B cell (primary cell): ENCODE results near the gene MAGEA12. TPM values are rescaled to one million over a fixed set of nuclear protein-coding genes. Genes with fewer than 3 reads are reported as not detected.
"Not testable (repeated sequence)": the region's sequence is repeated elsewhere in the genome, so short reads cannot be mapped to it uniquely, and the experiment has no call there.

ENCODE experiments used
- ATAC-seq: fragments of 200-7000 bp; cut with Tn5 transposase; one replicate; pipeline ENCODE4 v1.10.0; 2021; ENCODE audit warnings: low read depth, mild to moderate bottlenecking, moderate number of reproducible peaks, moderate library complexity
- CTCF ChIA-PET: fragments of 350-600 bp; sonication (Branson Sonifier 250); formaldehyde crosslinking; loops from one replicate; lab custom pipeline; 2021; ENCODE audit warnings: antibody characterized with exemption, inconsistent platforms; lab: Charles Lee
- POLR2A ChIA-PET: fragments of 350-600 bp; sonication (Branson Sonifier 250); formaldehyde crosslinking; loops from one replicate; lab custom pipeline; 2021; ENCODE audit warnings: antibody characterized with exemption; lab: Charles Lee
- DNase-seq: peaks from one replicate; pipeline ENCODE4 v3.0.0; 2013
- H2AFZ ChIP-seq: 2 replicates; pipeline ENCODE4 v1.6.1; 2012; ENCODE audit warnings: mild to moderate bottlenecking, low read depth, low read length; ENCODE audit not compliant: insufficient read depth, poor library complexity, severe bottlenecking
- H3K27ac ChIP-seq, 2 donors: 1 replicate in 1 of 2; 2 replicates in 1 of 2; pipeline ENCODE4 v1.5.1; 2012 to 2013; ENCODE audit warnings: low read length in 2 of 2, mild to moderate bottlenecking in 2 of 2, moderate library complexity in 1 of 2
- H3K27me3 ChIP-seq, 4 experiments: fragments of 200-600 bp in 1 of 4; sonication (generic) in 1 of 4; replicated peaks in 1 of 4; 1 replicate in 2 of 4; 2 replicates in 2 of 4; pipeline versions ENCODE4 v1.6.1 to v1.7.0; 2013 to 2016; ENCODE audit warnings: low read length in 3 of 4, mild to moderate bottlenecking in 2 of 4, mixed read lengths in 1 of 4, moderate library complexity in 1 of 4; ENCODE audit not compliant: insufficient read depth in 4 of 4, control insufficient read depth in 3 of 4; ENCODE audit errors: control extremely low read depth in 1 of 4
- H3K36me3 ChIP-seq, 2 experiments: replicated peaks in 1 of 2; 1 replicate in 1 of 2; 2 replicates in 1 of 2; pipeline versions ENCODE4 v1.6.1 to v1.7.1; 2013; ENCODE audit warnings: low read length in 1 of 2; ENCODE audit not compliant: insufficient read depth in 2 of 2, control insufficient read depth in 1 of 2; ENCODE audit errors: control extremely low read depth in 1 of 2, extremely low read depth in 1 of 2
- H3K4me1 ChIP-seq, 2 donors: fragments of 200-600 bp in 1 of 2; sonication (generic) in 1 of 2; 1 replicate in 1 of 2; 2 replicates in 1 of 2; pipeline versions ENCODE4 v1.5.1 to v1.6.1; 2013 to 2017; ENCODE audit warnings: low read length in 2 of 2; ENCODE audit not compliant: control insufficient read depth in 2 of 2, insufficient read depth in 2 of 2
- H3K4me2 ChIP-seq: replicated peaks from 2 replicates; pipeline ENCODE3; 2012; ENCODE audit warnings: mild to moderate bottlenecking, low read depth, low read length; ENCODE audit not compliant: poor library complexity, severe bottlenecking
- H3K4me3 ChIP-seq, 5 experiments: fragments of 200-600 bp in 1 of 5; sonication (generic) in 1 of 5; 1 replicate in 3 of 5; 2 replicates in 2 of 5; pipeline versions ENCODE4 v1.5.1 to v1.7.0; 2011 to 2016; ENCODE audit warnings: low read length in 4 of 5, mild to moderate bottlenecking in 4 of 5, low read depth in 2 of 5, control low read depth in 1 of 5, moderate library complexity in 1 of 5; ENCODE audit not compliant: insufficient read depth in 1 of 5; ENCODE audit errors: control extremely low read depth in 1 of 5, extremely low read depth in 1 of 5
- H3K79me2 ChIP-seq: fragments of 200-600 bp; sonication (generic); one replicate; pipeline ENCODE4 v1.6.0; 2016; ENCODE audit warnings: low read length; ENCODE audit not compliant: control insufficient read depth, insufficient read depth
- H3K9ac ChIP-seq: fragments of 200-600 bp; sonication (generic); 2 replicates; pipeline ENCODE4 v1.6.1; 2017; ENCODE audit warnings: mild to moderate bottlenecking, low read length, moderate library complexity
- H3K9me3 ChIP-seq, 3 donors: one replicate each; pipeline versions ENCODE4 v1.6.1 to v1.7.1; 2013; ENCODE audit warnings: low read length in 2 of 3; ENCODE audit not compliant: control insufficient read depth in 2 of 3, insufficient read depth in 1 of 3; ENCODE audit errors: control extremely low read depth in 1 of 3
- H4K20me1 ChIP-seq: 2 replicates; pipeline ENCODE4 v1.6.0; 2012; ENCODE audit warnings: mild to moderate bottlenecking, low read length; ENCODE audit not compliant: insufficient read depth, control insufficient read depth, poor library complexity, severe bottlenecking
- H3K27ac Mint-ChIP-seq: one replicate; pipeline ENCODE4 v1.8.0; 2021; ENCODE audit warnings: mixed read lengths
- H3K27me3 Mint-ChIP-seq: one replicate; pipeline ENCODE4 v1.8.0; 2021; ENCODE audit warnings: mixed read lengths
- H3K4me1 Mint-ChIP-seq: one replicate; pipeline ENCODE4 v1.8.0; 2021; ENCODE audit warnings: mixed read lengths
- H3K4me3 Mint-ChIP-seq: one replicate; pipeline ENCODE4 v1.8.0; 2021; ENCODE audit warnings: mixed read lengths
- H3K9me3 Mint-ChIP-seq: one replicate; pipeline ENCODE4 v1.8.0; 2022; ENCODE audit warnings: mixed read lengths; ENCODE audit not compliant: insufficient read depth
- EZH2 ChIP-seq: IDR thresholded peaks from 2 replicates; pipeline ENCODE4 v1.6.1; 2012; ENCODE audit warnings: borderline replicate concordance, low read depth, mild to moderate bottlenecking, moderate library complexity, low read length; ENCODE audit not compliant: insufficient read depth, poor library complexity, severe bottlenecking
- WGBS: methylation state at CpG from one replicate; pipeline ENCODE4 v1.1.5; 2013; ENCODE audit warnings: missing lambda C conversion rate; ENCODE audit not compliant: insufficient coverage; 5-methylcytosine and 5-hydroxymethylcytosine counted together
- intact Hi-C: fragments of 100-400 bp; cut with micrococcal nuclease; formaldehyde crosslinking; loops from one replicate; pipeline ENCODE4 v1.10.0; 2022
- polyA minus RNA-seq: library from RNA; depleted of rRNA, polyadenylated mRNA; stranded (reverse); fragments of >200 nt; gene quantifications from 2 replicates; pipeline ENCODE4 v1.2.3, GENCODE V29; 2012
- polyA plus RNA-seq: library from polyadenylated mRNA; depleted of rRNA; stranded (reverse); fragments of >200 nt; gene quantifications from 2 replicates; pipeline ENCODE4 v1.2.3, GENCODE V29; 2012
- total RNA-seq, 2 donors: library from RNA; stranded (reverse); fragments of 120-200 nt in 1 of 2; gene quantifications; 1 replicate in 1 of 2; 2 replicates in 1 of 2; pipeline versions ENCODE4 v1.2.3 to v1.2.4, GENCODE V29; 2013 to 2022
- TF ChIP-seq, protein P1 (sequence below): fragments of 200-600 bp; IDR thresholded peaks from one replicate; pipeline ENCODE4 v1.8.0; 2022; ENCODE audit warnings: antibody characterized with exemption, mild to moderate bottlenecking

Gene MAGEA12, protein sequence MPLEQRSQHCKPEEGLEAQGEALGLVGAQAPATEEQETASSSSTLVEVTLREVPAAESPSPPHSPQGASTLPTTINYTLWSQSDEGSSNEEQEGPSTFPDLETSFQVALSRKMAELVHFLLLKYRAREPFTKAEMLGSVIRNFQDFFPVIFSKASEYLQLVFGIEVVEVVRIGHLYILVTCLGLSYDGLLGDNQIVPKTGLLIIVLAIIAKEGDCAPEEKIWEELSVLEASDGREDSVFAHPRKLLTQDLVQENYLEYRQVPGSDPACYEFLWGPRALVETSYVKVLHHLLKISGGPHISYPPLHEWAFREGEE
- total RNA-seq (not detected in 2 replicates), polyA plus RNA-seq (not detected in 2 replicates), polyA minus RNA-seq (0.29 and 0.77 TPM in 2 replicates)
- total RNA-seq (2013), result not detected

DNA sequence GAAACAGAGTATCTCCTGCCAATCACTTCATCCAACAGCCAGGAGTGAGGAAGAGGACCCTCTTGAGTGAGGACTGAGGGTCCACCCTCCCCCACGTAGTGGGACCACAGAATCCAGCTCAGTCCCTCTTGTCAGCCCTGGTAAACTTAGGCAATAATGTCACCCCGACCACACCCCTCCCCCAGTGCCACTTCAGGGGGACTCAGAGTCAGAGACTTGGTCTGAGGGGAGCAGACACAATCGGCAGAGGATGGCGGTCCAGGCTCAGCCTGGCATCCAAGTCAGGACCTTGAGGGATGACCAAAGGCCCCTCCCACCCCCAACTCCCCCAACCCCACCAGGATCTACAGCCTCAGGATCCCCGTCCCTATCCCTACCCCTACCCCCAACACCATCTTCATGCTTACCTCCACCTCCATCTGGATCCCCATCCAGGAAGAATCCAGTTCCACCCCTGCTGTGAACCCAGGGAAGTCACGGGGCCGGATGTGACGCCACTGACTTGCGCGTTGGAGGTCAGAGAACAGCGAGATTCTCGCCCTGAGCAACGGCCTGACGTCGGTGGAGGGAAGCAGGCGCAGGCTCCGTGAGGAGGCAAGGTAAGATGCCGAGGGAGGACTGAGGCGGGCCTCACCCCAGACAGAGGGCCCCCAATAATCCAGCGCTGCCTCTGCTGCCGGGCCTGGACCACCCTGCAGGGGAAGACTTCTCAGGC is at the start of gene MAGEA12, which contains the start of gene CSAG1:
Gene MAGEA12, plus strand, starts transcription at position 497 of the 715 bp plus-strand sequence. CDS start 2,405 bp downstream, outside the sequence.
Gene CSAG1, minus strand, starts transcription at position 461 of the 715 bp plus-strand sequence. CDS start 1,261 bp downstream, outside the sequence.
- Histone ChIP-seq H3K79me2 (no peaks in the 10 kb centered on the region), H3K27me3 (no peaks in the 10 kb centered on the region), H3K9me3 (no peaks in the 10 kb centered on the region), H2AFZ (no peak within 1 kb of the TSS), H3K9ac (no peak within 1 kb of the TSS), H3K27ac (no peak within 1 kb of the TSS), H3K4me3 (no peak within 1 kb of the TSS), H3K4me2 (no peak within 1 kb of the TSS), H3K4me1 (no peaks in the 10 kb centered on the region), H3K36me3 (no peaks in the 10 kb centered on the region), H4K20me1 (no peaks in the 10 kb centered on the region)
- POLR2A ChIA-PET, result no interaction called here
- intact Hi-C loops, result no loop called here
- no peak within 1 kb of the TSS for H3K27ac Mint-ChIP-seq
- TF ChIP-seq, protein P1, sequence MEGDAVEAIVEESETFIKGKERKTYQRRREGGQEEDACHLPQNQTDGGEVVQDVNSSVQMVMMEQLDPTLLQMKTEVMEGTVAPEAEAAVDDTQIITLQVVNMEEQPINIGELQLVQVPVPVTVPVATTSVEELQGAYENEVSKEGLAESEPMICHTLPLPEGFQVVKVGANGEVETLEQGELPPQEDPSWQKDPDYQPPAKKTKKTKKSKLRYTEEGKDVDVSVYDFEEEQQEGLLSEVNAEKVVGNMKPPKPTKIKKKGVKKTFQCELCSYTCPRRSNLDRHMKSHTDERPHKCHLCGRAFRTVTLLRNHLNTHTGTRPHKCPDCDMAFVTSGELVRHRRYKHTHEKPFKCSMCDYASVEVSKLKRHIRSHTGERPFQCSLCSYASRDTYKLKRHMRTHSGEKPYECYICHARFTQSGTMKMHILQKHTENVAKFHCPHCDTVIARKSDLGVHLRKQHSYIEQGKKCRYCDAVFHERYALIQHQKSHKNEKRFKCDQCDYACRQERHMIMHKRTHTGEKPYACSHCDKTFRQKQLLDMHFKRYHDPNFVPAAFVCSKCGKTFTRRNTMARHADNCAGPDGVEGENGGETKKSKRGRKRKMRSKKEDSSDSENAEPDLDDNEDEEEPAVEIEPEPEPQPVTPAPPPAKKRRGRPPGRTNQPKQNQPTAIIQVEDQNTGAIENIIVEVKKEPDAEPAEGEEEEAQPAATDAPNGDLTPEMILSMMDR, result no peak
- no peak for TF ChIP-seq EZH2
- no peaks in the 10 kb centered on the region for H3K27me3 Mint-ChIP-seq
- no peak within 1 kb of the TSS for H3K4me3 Mint-ChIP-seq
- no peaks in the 10 kb centered on the region for H3K4me1 Mint-ChIP-seq
- no peak for DNase-seq
- WGBS, result no CpG with 5 or more reads among the region's 21 CpGs
- CTCF ChIA-PET, result no interaction called here
- ATAC-seq, result no peak
- H3K9me3 Mint-ChIP-seq, result no peaks in the 10 kb centered on the region

- H3K4me1 ChIP-seq, H3K9me3 Mint-ChIP-seq, H4K20me1 ChIP-seq, ATAC-seq, H3K27me3 ChIP-seq, H3K27ac ChIP-seq, H3K4me3 Mint-ChIP-seq, H3K9me3 ChIP-seq, CTCF ChIA-PET, POLR2A ChIA-PET, H3K9ac ChIP-seq, H3K79me2 ChIP-seq, H3K4me2 ChIP-seq, DNase-seq, H3K4me1 Mint-ChIP-seq, H2AFZ ChIP-seq, H3K36me3 ChIP-seq, H3K27ac Mint-ChIP-seq, H3K27me3 Mint-ChIP-seq, intact Hi-C loops, H3K4me3 ChIP-seq: not testable (repeated sequence)
- no CpG with 5 or more reads among the region's 34 CpGs for WGBS
These were observed 35.3 kb upstream of the MAGEA12 start, which contains the start of gene MAGEA3 for GRCh38 chrX:152697952-152698931. Gene MAGEA3 (plus strand): TSS chrX:152698794. CDS start chrX:152700833, 2,039 bp downstream.

DNA sequence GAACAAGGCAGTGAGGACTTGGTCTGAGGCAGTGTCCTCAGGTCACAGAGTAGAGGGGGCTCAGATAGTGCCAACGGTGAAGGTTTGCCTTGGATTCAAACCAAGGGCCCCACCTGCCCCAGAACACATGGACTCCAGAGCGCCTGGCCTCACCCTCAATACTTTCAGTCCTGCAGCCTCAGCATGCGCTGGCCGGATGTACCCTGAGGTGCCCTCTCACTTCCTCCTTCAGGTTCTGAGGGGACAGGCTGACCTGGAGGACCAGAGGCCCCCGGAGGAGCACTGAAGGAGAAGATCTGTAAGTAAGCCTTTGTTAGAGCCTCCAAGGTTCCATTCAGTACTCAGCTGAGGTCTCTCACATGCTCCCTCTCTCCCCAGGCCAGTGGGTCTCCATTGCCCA is 33.2 kb upstream of the MAGEA12 start:
- H3K27me3 Mint-ChIP-seq, H3K9me3 Mint-ChIP-seq, H2AFZ ChIP-seq, H3K4me3 Mint-ChIP-seq, ATAC-seq, DNase-seq, H3K27ac ChIP-seq, POLR2A ChIA-PET, H4K20me1 ChIP-seq, H3K36me3 ChIP-seq, H3K9ac ChIP-seq, H3K4me3 ChIP-seq, H3K27me3 ChIP-seq, H3K9me3 ChIP-seq, H3K4me1 ChIP-seq, H3K27ac Mint-ChIP-seq, H3K79me2 ChIP-seq, H3K4me2 ChIP-seq, CTCF ChIA-PET, intact Hi-C loops, H3K4me1 Mint-ChIP-seq: not testable (repeated sequence)
- no CpG with 5 or more reads among the region's 5 CpGs for WGBS
